H1 (cell line): ENCODE results near the gene MRPS15. TPM values are rescaled to one million over a fixed set of nuclear protein-coding genes. Genes with fewer than 3 reads are reported as not detected.

Source experiments
- CTCF ChIA-PET: fragments of 300-600 bp; sonication (Branson Sonifier 250); formaldehyde crosslinking; loops from one replicate; lab custom pipeline; 2021; ENCODE audit not compliant: partially characterized antibody; lab: Charles Lee
- POLR2A ChIA-PET: fragments of 300-600 bp; sonication (Branson Sonifier 250); formaldehyde crosslinking; loops from one replicate; lab custom pipeline; 2021; ENCODE audit warnings: inconsistent platforms; ENCODE audit not compliant: partially characterized antibody; lab: Charles Lee
- DNase-seq, 2 experiments: peaks; one replicate each; pipeline versions ENCODE4 v3.0.0 to v3.0.0-alpha.2; 2010 to 2022; ENCODE audit warnings: low spot score in 2 of 2, low read depth in 1 of 2, mixed read lengths in 1 of 2
- FAIRE-seq: peaks from 2 replicates; lab custom pipeline; 2011; peaks lifted over from hg19 to GRCh38; lab: Jason Lieb, UNC
- H2AFZ ChIP-seq: 2 replicates; pipeline ENCODE4 v1.8.1; 2012; ENCODE audit warnings: low read length, inconsistent platforms
- H2AK5ac ChIP-seq: 2 replicates; pipeline ENCODE4 v1.6.1; 2013; ENCODE audit warnings: low read depth, low read length
- H2BK120ac ChIP-seq: replicated peaks from 2 replicates; pipeline ENCODE3; 2013; ENCODE audit warnings: low read depth, low read length, inconsistent platforms
- H2BK12ac ChIP-seq: 2 replicates; pipeline ENCODE4 v1.6.1; 2013; ENCODE audit warnings: low read depth, low read length
- H2BK15ac ChIP-seq: 2 replicates; pipeline ENCODE4 v1.6.1; 2013; ENCODE audit warnings: low read length
- H2BK20ac ChIP-seq: 2 replicates; pipeline ENCODE4 v1.6.1; 2013; ENCODE audit warnings: low read length
- H2BK5ac ChIP-seq: 2 replicates; pipeline ENCODE4 v1.6.1; 2013; ENCODE audit warnings: low read depth, low read length
- H3K14ac ChIP-seq: 2 replicates; pipeline ENCODE4 v1.6.1; 2013; ENCODE audit warnings: inconsistent platforms; ENCODE audit not compliant: insufficient read length
- H3K18ac ChIP-seq: 2 replicates; pipeline ENCODE4 v1.6.1; 2013; ENCODE audit warnings: low read length; ENCODE audit errors: extremely low read depth
- H3K23ac ChIP-seq: 2 replicates; pipeline ENCODE4 v1.6.1; 2013; ENCODE audit warnings: inconsistent platforms; ENCODE audit not compliant: insufficient read length
- H3K23me2 ChIP-seq: 2 replicates; pipeline ENCODE4 v1.6.1; 2013; ENCODE audit warnings: low read depth, low read length
- H3K27ac ChIP-seq: 2 replicates; pipeline ENCODE4 v1.6.1; 2011; ENCODE audit warnings: low read depth, low read length, inconsistent platforms
- H3K27me3 ChIP-seq, 4 experiments: replicated peaks in 1 of 4; 1 replicate in 1 of 4; 2 replicates in 3 of 4; pipeline versions ENCODE4 v1.6.1 to v1.8.1; 2011 to 2013; ENCODE audit warnings: low read length in 3 of 4, mild to moderate bottlenecking in 3 of 4, inconsistent platforms in 2 of 4, mixed read lengths in 2 of 4, moderate library complexity in 1 of 4; ENCODE audit not compliant: control insufficient read depth in 3 of 4, insufficient read depth in 3 of 4; ENCODE audit errors: extremely low read depth in 1 of 4
- H3K36me3 ChIP-seq, 4 experiments: 2 replicates each; pipeline versions ENCODE4 v1.6.1 to v1.8.1; 2011 to 2013; ENCODE audit warnings: mild to moderate bottlenecking in 4 of 4, low read length in 3 of 4, moderate library complexity in 2 of 4, control low read depth in 1 of 4, inconsistent platforms in 1 of 4; ENCODE audit not compliant: insufficient read depth in 4 of 4, control insufficient read depth in 2 of 4
- H3K4ac ChIP-seq: replicated peaks from 2 replicates; pipeline ENCODE3; 2013; ENCODE audit warnings: low read length, low read depth, mixed read lengths, inconsistent platforms; ENCODE audit not compliant: insufficient read length
- H3K4me1 ChIP-seq, 4 experiments: replicated peaks in 1 of 4; 1 replicate in 1 of 4; 2 replicates in 3 of 4; pipeline versions ENCODE4 v1.6.1 to v1.8.1; 2011 to 2013; ENCODE audit warnings: low read length in 3 of 4, inconsistent platforms in 2 of 4, mixed read lengths in 1 of 4; ENCODE audit not compliant: insufficient read depth in 4 of 4, control insufficient read depth in 3 of 4
- H3K4me2 ChIP-seq, 2 experiments: 2 replicates each; pipeline versions ENCODE4 v1.6.1 to v1.8.1; 2011 to 2013; ENCODE audit warnings: low read depth in 2 of 2, low read length in 2 of 2, control low read depth in 1 of 2, inconsistent platforms in 1 of 2, mild to moderate bottlenecking in 1 of 2; ENCODE audit not compliant: insufficient read depth in 1 of 2
- H3K4me3 ChIP-seq, 4 experiments: fragments of 200-600, 300-600 bp in 1 of 4; sonication (generic), shearing (Covaris generic), sonication (Bioruptor Twin) in 1 of 4; 2 replicates each; pipeline versions ENCODE4 v1.5.1 to v1.8.1; 2011 to 2016; ENCODE audit warnings: low read length in 4 of 4, low read depth in 3 of 4, control low read depth in 2 of 4, inconsistent platforms in 2 of 4, mild to moderate bottlenecking in 2 of 4, mixed read lengths in 1 of 4, moderate library complexity in 1 of 4; ENCODE audit not compliant: insufficient read depth in 2 of 4; ENCODE audit errors: extremely low read depth in 1 of 4
- H3K56ac ChIP-seq: replicated peaks from 2 replicates; pipeline ENCODE3; 2013; ENCODE audit warnings: low read depth, mild to moderate bottlenecking, mixed read lengths, low read length, inconsistent platforms; ENCODE audit not compliant: insufficient read length
- H3K79me1 ChIP-seq: 2 replicates; pipeline ENCODE4 v1.6.1; 2013; ENCODE audit warnings: low read depth, low read length, control low read depth
- H3K79me2 ChIP-seq, 2 experiments: 2 replicates each; pipeline versions ENCODE4 v1.6.1 to v1.8.1; 2012 to 2013; ENCODE audit warnings: low read length in 2 of 2, mild to moderate bottlenecking in 2 of 2, inconsistent platforms in 1 of 2; ENCODE audit not compliant: insufficient read depth in 2 of 2, control insufficient read depth in 1 of 2
- H3K9ac ChIP-seq, 4 experiments: replicated peaks in 1 of 4; 1 replicate in 1 of 4; 2 replicates in 3 of 4; pipeline versions ENCODE4 v1.6.1 to v1.8.1; 2011 to 2013; ENCODE audit warnings: low read depth in 3 of 4, low read length in 3 of 4, control low read depth in 2 of 4, mild to moderate bottlenecking in 2 of 4, moderate library complexity in 2 of 4, inconsistent platforms in 1 of 4; ENCODE audit errors: extremely low read depth in 1 of 4
- H3K9me3 ChIP-seq, 2 experiments: 2 replicates each; pipeline versions ENCODE4 v1.6.1 to v1.8.1; 2012 to 2013; ENCODE audit warnings: mild to moderate bottlenecking in 2 of 2, moderate library complexity in 2 of 2, control low read depth in 1 of 2, inconsistent platforms in 1 of 2, low read depth in 1 of 2, low read length in 1 of 2, mixed read lengths in 1 of 2; ENCODE audit not compliant: insufficient read depth in 2 of 2
- H4K20me1 ChIP-seq, 2 experiments: replicated peaks in 1 of 2; 2 replicates each; pipeline versions ENCODE3 to v1.8.1; 2011 to 2013; ENCODE audit warnings: inconsistent platforms in 2 of 2, low read length in 2 of 2, mild to moderate bottlenecking in 1 of 2; ENCODE audit not compliant: insufficient read depth in 2 of 2, control insufficient read depth in 1 of 2
- H4K5ac ChIP-seq: 2 replicates; pipeline ENCODE4 v1.6.1; 2013; ENCODE audit warnings: low read length, low read depth, mixed read lengths, inconsistent platforms; ENCODE audit not compliant: insufficient read length
- H4K8ac ChIP-seq: 2 replicates; pipeline ENCODE4 v1.8.0; 2013; ENCODE audit warnings: mild to moderate bottlenecking, moderate library complexity, low read length, inconsistent platforms; ENCODE audit not compliant: insufficient read depth; ENCODE audit errors: extremely low read depth
- H4K91ac ChIP-seq: replicated peaks from 2 replicates; pipeline ENCODE3; 2013; ENCODE audit warnings: low read length, mixed read lengths, inconsistent platforms; ENCODE audit not compliant: insufficient read length
- BACH1 ChIP-seq: IDR thresholded peaks from 2 replicates; pipeline ENCODE4 v1.6.1; 2012; ENCODE audit warnings: low read length, improper control_type of control experiment
- BRCA1 ChIP-seq: IDR thresholded peaks from 2 replicates; pipeline ENCODE4 v1.6.1; 2012; ENCODE audit warnings: low read depth, low read length, improper control_type of control experiment
- CTBP2 ChIP-seq: IDR thresholded peaks from 2 replicates; pipeline ENCODE4 v1.7.0; 2011; ENCODE audit warnings: borderline replicate concordance, mild to moderate bottlenecking, moderate library complexity, mixed read lengths, low read length; ENCODE audit not compliant: insufficient read depth, insufficient read length
- EP300 ChIP-seq, 2 experiments: IDR thresholded peaks; 1 replicate in 1 of 2; 2 replicates in 1 of 2; pipeline ENCODE4 v1.6.1; 2011 to 2012; ENCODE audit warnings: low read depth in 2 of 2, low read length in 2 of 2, mild to moderate bottlenecking in 2 of 2, borderline replicate concordance in 1 of 2, inconsistent platforms in 1 of 2, moderate library complexity in 1 of 2
- JUN ChIP-seq: IDR thresholded peaks from 2 replicates; pipeline ENCODE4 v1.6.1; 2011; ENCODE audit warnings: low read depth, mild to moderate bottlenecking, improper control_type of control experiment, low read length
- PHF8 ChIP-seq: fragments of 200-600 bp; sonication (generic); conservative IDR thresholded peaks from 2 replicates; pipeline ENCODE4 v1.7.1; 2012; ENCODE audit warnings: low read depth, mild to moderate bottlenecking, inconsistent platforms, low read length, moderate library complexity
- POLR2AphosphoS5 ChIP-seq: IDR thresholded peaks from 2 replicates; pipeline ENCODE4 v1.6.1; 2011; ENCODE audit warnings: low read depth, low read length
- POU5F1 ChIP-seq: IDR thresholded peaks from 2 replicates; pipeline ENCODE4 v1.6.1; 2011; ENCODE audit warnings: low read depth, mild to moderate bottlenecking, low read length, moderate library complexity
- SIX5 ChIP-seq: IDR thresholded peaks from 2 replicates; pipeline ENCODE4 v1.6.1; 2011; ENCODE audit warnings: mild to moderate bottlenecking, low read depth, low read length
- TAF1 ChIP-seq: IDR thresholded peaks from 2 replicates; pipeline ENCODE4 v1.6.1; 2011; ENCODE audit warnings: mild to moderate bottlenecking, low read depth, low read length
- TCF12 ChIP-seq: IDR thresholded peaks from 2 replicates; pipeline ENCODE4 v1.6.1; 2011; ENCODE audit warnings: low read depth, mild to moderate bottlenecking, low read length
- USF2 ChIP-seq: IDR thresholded peaks from 2 replicates; pipeline ENCODE4 v1.6.1; 2011; ENCODE audit warnings: low read length, improper control_type of control experiment
- WGBS, 2 experiments: shearing (Covaris generic) in 1 of 2; methylation state at CpG; one replicate each; pipeline versions ENCODE4 v1.1.6 to v1.1.7; 2013 to 2015; ENCODE audit warnings: low lambda C conversion rate in 2 of 2, mixed read lengths in 2 of 2, inconsistent platforms in 1 of 2, low coverage in 1 of 2, missing lambda C conversion rate in 1 of 2; ENCODE audit not compliant: insufficient replicate concordance in 2 of 2, insufficient coverage in 1 of 2, insufficient read length in 1 of 2; ENCODE audit errors: extremely low coverage in 1 of 2, missing lambda C conversion rate in 1 of 2; 5-methylcytosine and 5-hydroxymethylcytosine counted together
- polyA plus RNA-seq, 7 experiments: library from polyadenylated mRNA; depleted of rRNA in 3 of 7; stranded (reverse) in 5 of 7; unstranded in 2 of 7; fragments of >200 nt in 5 of 7; fragments of 200-250 nt in 2 of 7; gene quantifications; 1 replicate in 5 of 7; 2 replicates in 1 of 7; 4 replicates in 1 of 7; pipeline versions ENCODE4 v1.2.1 to v1.2.3, GENCODE V29; 2011 to 2013; ENCODE audit warnings: missing spikeins in 2 of 7, mixed read lengths in 2 of 7
- total RNA-seq: library from RNA; stranded (reverse); fragmentation: NEBNext Ultra II Directional; extraction: Animal tissue kit (Norgen Biotek cat#: 25700); gene quantifications from 2 replicates; pipeline ENCODE4 v1.2.1, GENCODE V29; 2021
- TF ChIP-seq, protein P1 (sequence below): IDR thresholded peaks from 2 replicates; pipeline ENCODE4 v1.6.1; 2012; ENCODE audit warnings: inconsistent platforms

The MRPS15 gene
- total and polyA plus RNA-seq, 2 of the 8 experiments (the other 6 are each of a cell fraction or from before 2014, with no cell fraction given) = 53.6 to 129 TPM

DNA sequence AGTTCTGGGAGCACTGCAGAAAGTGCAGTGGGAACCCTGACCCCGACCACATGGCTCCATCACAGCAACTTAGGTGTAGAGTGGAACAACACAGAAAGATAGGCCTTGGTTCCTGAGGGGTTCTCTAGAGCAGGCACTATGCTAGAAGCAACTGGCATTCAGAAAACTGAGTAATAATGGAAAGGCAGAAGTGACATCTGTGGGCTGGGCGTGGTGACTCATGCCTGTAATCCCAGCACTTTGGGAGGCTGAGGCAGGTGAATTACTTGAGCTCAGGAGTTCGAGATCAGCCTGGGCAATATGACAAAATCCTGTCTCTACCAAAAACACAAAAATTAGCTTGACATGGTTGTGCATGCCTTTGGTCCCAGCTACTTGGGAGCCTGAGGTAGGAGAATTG lies 5.3 kb downstream of the MRPS15 start:
- H3K4me2 ChIP-seq = no peak overlapping the region
- peaks cover 39 to 59% (median 56%) of the 10 kb centered on the region in 4 experiments for H3K36me3 ChIP-seq
- H3K79me2 ChIP-seq = peaks cover 0 to 11% of the 10 kb centered on the region in 2 experiments; a peak in 2 of 4 replicates
- DNase-seq = no peak
- H3K23me2 ChIP-seq = peaks cover 4% of the 10 kb centered on the region; the same call in 1 of the 2 replicates
- H3K4me1 ChIP-seq = no peaks in the 10 kb centered on the region
- no peak overlapping the region for H2BK15ac ChIP-seq
- peaks cover 0 to 5% of the 10 kb centered on the region in 2 experiments for H4K20me1 ChIP-seq
- H3K56ac ChIP-seq = no peak overlapping the region
- H3K18ac ChIP-seq = no peak overlapping the region
- H3K23ac ChIP-seq = no peak overlapping the region
- H3K9ac ChIP-seq = no peak overlapping the region
- POLR2A ChIA-PET = interaction anchor here (0.8 to 2.8 kb wide), 3 partner anchors 8 to 58 kb away, joined by 3 to 10 read pairs (median 3); partner anchors contain the start of gene OSCP1
- no peak overlapping the region for H3K27ac ChIP-seq
- H2BK5ac ChIP-seq = no peak overlapping the region
- H2BK120ac ChIP-seq = no peak overlapping the region
- H2BK12ac ChIP-seq = no peak overlapping the region
- H4K8ac ChIP-seq = no peak overlapping the region
- H3K14ac ChIP-seq = no peak overlapping the region
- H3K27me3 ChIP-seq = no peaks in the 10 kb centered on the region
- peaks cover 7% of the 10 kb centered on the region for H3K79me1 ChIP-seq
- no peaks in the 10 kb centered on the region for H3K9me3 ChIP-seq
- H2AFZ ChIP-seq = no peak overlapping the region
- H3K4ac ChIP-seq = no peak overlapping the region
- no peak for FAIRE-seq
- H2BK20ac ChIP-seq = no peak overlapping the region
- H4K5ac ChIP-seq = no peak overlapping the region
- no peak overlapping the region for H3K4me3 ChIP-seq
- CTCF ChIA-PET = interaction anchor here (2.5 kb wide), 1 partner anchor 10 kb away, joined by 11 read pairs; the partner anchor contains the start of gene OSCP1
- 84% methylated on average over 3 of the region's 3 CpGs; no CpG with 5 or more reads in 1 of the 2 experiments for WGBS, 2 experiments
- no peak overlapping the region for H4K91ac ChIP-seq
- H2AK5ac ChIP-seq = no peak overlapping the region
- no peak for TF ChIP-seq PHF8
- no peak for TF ChIP-seq BRCA1
- no peak for TF ChIP-seq USF2
- TF ChIP-seq EP300 (IDR thresholded peaks at IDR 0.05; ENCODE audit: borderline replicate concordance in 1 of 2, low read depth in 2 of 2, low read length in 2 of 2) = no peak
- no peak for TF ChIP-seq POU5F1
- no peak for TF ChIP-seq POLR2AphosphoS5
- no peak for TF ChIP-seq CTBP2
- no peak for TF ChIP-seq TAF1
- no peak for TF ChIP-seq BACH1
- TF ChIP-seq, protein P1, sequence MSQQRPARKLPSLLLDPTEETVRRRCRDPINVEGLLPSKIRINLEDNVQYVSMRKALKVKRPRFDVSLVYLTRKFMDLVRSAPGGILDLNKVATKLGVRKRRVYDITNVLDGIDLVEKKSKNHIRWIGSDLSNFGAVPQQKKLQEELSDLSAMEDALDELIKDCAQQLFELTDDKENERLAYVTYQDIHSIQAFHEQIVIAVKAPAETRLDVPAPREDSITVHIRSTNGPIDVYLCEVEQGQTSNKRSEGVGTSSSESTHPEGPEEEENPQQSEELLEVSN = no peak
- TF ChIP-seq SIX5 = no peak
- TF ChIP-seq TCF12 = no peak
- no peak for TF ChIP-seq JUN
